Activated B cell treated with CpG ODN at 0.5 μM for 24 hours (primary cell): Measurements from ENCODE around the gene TSHZ1. TPM values are rescaled to one million over a fixed set of nuclear protein-coding genes. Genes with fewer than 3 reads are reported as not detected.

ENCODE experiments used
- ATAC-seq: fragments of 200-7000 bp; cut with Tn5 transposase; one replicate; pipeline ENCODE4 v1.10.0; 2021; ENCODE audit warnings: low read depth, mild to moderate bottlenecking, moderate library complexity
- CTCF ChIA-PET: fragments of 350-600 bp; sonication (Branson Sonifier 250); formaldehyde crosslinking; loops from one replicate; lab custom pipeline; 2021; ENCODE audit warnings: antibody characterized with exemption; lab: Charles Lee
- POLR2A ChIA-PET: fragments of 350-600 bp; sonication (Branson Sonifier 250); formaldehyde crosslinking; loops from one replicate; lab custom pipeline; 2021; ENCODE audit warnings: antibody characterized with exemption; lab: Charles Lee
- DNase-seq: peaks from one replicate; pipeline ENCODE4 v3.0.0; 2022
- H3K27ac Mint-ChIP-seq: one replicate; pipeline ENCODE4 v1.8.0; 2020; ENCODE audit warnings: mixed read lengths
- H3K27me3 Mint-ChIP-seq: one replicate; pipeline ENCODE4 v1.8.0; 2021; ENCODE audit warnings: mixed read lengths
- H3K36me3 Mint-ChIP-seq: one replicate; pipeline ENCODE4 v1.8.0; 2021; ENCODE audit warnings: low read depth, mixed read lengths
- H3K4me1 Mint-ChIP-seq: one replicate; pipeline ENCODE4 v1.8.0; 2021; ENCODE audit warnings: mixed read lengths
- H3K4me3 Mint-ChIP-seq: one replicate; pipeline ENCODE4 v1.8.0; 2020; ENCODE audit warnings: mild to moderate bottlenecking, mixed read lengths
- H3K9me3 Mint-ChIP-seq: one replicate; pipeline ENCODE4 v1.8.0; 2020; ENCODE audit warnings: mixed read lengths
- CTCF ChIP-seq: fragments of 200-600 bp; IDR thresholded peaks from one replicate; pipeline ENCODE4 v1.8.0; 2022; ENCODE audit warnings: antibody characterized with exemption, mild to moderate bottlenecking
- intact Hi-C: fragments of 100-400 bp; cut with micrococcal nuclease; formaldehyde crosslinking; loops from one replicate; pipeline ENCODE4 v1.15.1; 2024
- total RNA-seq: library from RNA; stranded (reverse); gene quantifications from 2 replicates; pipeline ENCODE4 v1.2.3, GENCODE V29; 2022

TSHZ1 gene
- total RNA-seq, 1 donor from 2014 or later: 8.6 TPM

- DNase-seq (peak; percentile 57), ATAC-seq (peak; percentile 15)
- Mint-ChIP-seq H3K36me3 (peaks cover 13% of the 10 kb centered on the region), H3K9me3 (no peaks in the 10 kb centered on the region), H3K27me3 (peaks cover 6% of the 10 kb centered on the region), H3K27ac (no peak overlapping the region), H3K4me3 (peak overlapping the region; percentile 86), H3K4me1 (peaks cover 59% of the 10 kb centered on the region)
- no peak for TF ChIP-seq CTCF
- intact Hi-C loops: loop anchor here (1.0 to 5.0 kb wide), 5 partner anchors 39 to 1284 kb away; no protein-coding TSS in a partner anchor
- POLR2A ChIA-PET: interaction anchor here (0.5 to 1.6 kb wide), 7 partner anchors 13 to 1286 kb away, joined by 3 to 14 read pairs (median 3); partner anchors contain the start of genes CNDP2 and ZNF407
- CTCF ChIA-PET: no interaction called here
Measured at GRCh38 chr18:75208836-75209128, 1.8 kb upstream of the TSHZ1 start.

GRCh38 chr18:75209129-75209950, 1.3 kb upstream of the TSHZ1 start, which contains the start of gene PTGR3:
Gene PTGR3, minus strand, starts transcription at chr18:75209139. Its CDS starts 81 bp downstream, at chr18:75209058.
- H3K4me3 Mint-ChIP-seq: peak within 1 kb of the TSS; percentile 91
- ATAC-seq: peak; percentile 66
- H3K27me3 Mint-ChIP-seq: peaks cover 6% of the 10 kb centered on the region
- intact Hi-C loops: loop anchor here (1.0 to 5.0 kb wide), 3 partner anchors 402 to 1283 kb away; no protein-coding TSS in a partner anchor
- peaks cover 13% of the 10 kb centered on the region for H3K36me3 Mint-ChIP-seq
- CTCF ChIA-PET: no interaction called here
- peak within 1 kb of the TSS; percentile 90 for H3K27ac Mint-ChIP-seq
- peaks cover 59% of the 10 kb centered on the region for H3K4me1 Mint-ChIP-seq
- no peaks in the 10 kb centered on the region for H3K9me3 Mint-ChIP-seq
- DNase-seq: peak; percentile 68
- POLR2A ChIA-PET: interaction anchor here (0.5 to 1.6 kb wide), 7 partner anchors 11 to 1147 kb away, joined by 3 to 14 read pairs (median 3); partner anchors contain the start of genes CNDP2 and ZNF407
- TF ChIP-seq CTCF: no peak

GRCh38 chr18:75209951-75210258, 692 bp upstream of the TSHZ1 start:
- ATAC-seq: no peak
- H3K4me3 Mint-ChIP-seq: peak overlapping the region; percentile 91
- ChIA-PET POLR2A (interaction anchor here (0.8 to 1.6 kb wide), 7 partner anchors 9 to 714 kb away, joined by 3 to 14 read pairs (median 4); partner anchors contain the start of genes CNDP2 and ZNF407), CTCF (no interaction called here)
- intact Hi-C loops: loop anchor here (1.0 to 10.0 kb wide), 8 partner anchors 403 to 1612 kb away; partner anchors contain the start of genes CNDP2, TIMM21 and ZNF236
- H3K4me1 Mint-ChIP-seq: peaks cover 57% of the 10 kb centered on the region
- H3K9me3 Mint-ChIP-seq: no peaks in the 10 kb centered on the region
- peak overlapping the region; percentile 90 for H3K27ac Mint-ChIP-seq
- peaks cover 6% of the 10 kb centered on the region for H3K27me3 Mint-ChIP-seq
- no peak for TF ChIP-seq CTCF
- DNase-seq: no peak
- H3K36me3 Mint-ChIP-seq: peaks cover 13% of the 10 kb centered on the region

GRCh38 chr18:75211002-75211621, 515 bp downstream of the TSHZ1 start:
- Mint-ChIP-seq H3K36me3 (peaks cover 13% of the 10 kb centered on the region), H3K27ac (peak overlapping the region; percentile 89), H3K4me1 (peaks cover 52% of the 10 kb centered on the region), H3K27me3 (no peaks in the 10 kb centered on the region), H3K4me3 (peak overlapping the region; percentile 97), H3K9me3 (no peaks in the 10 kb centered on the region)
- ATAC-seq (no peak), DNase-seq (peak; percentile 40)
- intact Hi-C loops: loop anchor here (5.0 to 10.0 kb wide), 2 partner anchors 556 to 1611 kb away; partner anchors contain the start of gene ZNF236
- CTCF ChIA-PET: no interaction called here
- POLR2A ChIA-PET: interaction anchor here (1.0 to 1.3 kb wide), 2 partner anchors 10 to 38 kb away, joined by 4 read pairs; no protein-coding TSS in a partner anchor
- TF ChIP-seq CTCF: no peak

- POLR2A ChIA-PET: no interaction called here
Measured at GRCh38 chr18:75211626-75211952, 992 bp downstream of the TSHZ1 start.

More at GRCh38 chr18:75211626-75211952, 992 bp downstream of the TSHZ1 start:
- ATAC-seq: no peak
- CTCF ChIA-PET: no interaction called here
- peaks cover 13% of the 10 kb centered on the region for H3K36me3 Mint-ChIP-seq
- TF ChIP-seq CTCF: no peak
- no peak overlapping the region for H3K4me3 Mint-ChIP-seq
- H3K4me1 Mint-ChIP-seq: peaks cover 52% of the 10 kb centered on the region
- H3K27me3 Mint-ChIP-seq: no peaks in the 10 kb centered on the region
- intact Hi-C loops: loop anchor here (5.0 to 10.0 kb wide), 2 partner anchors 557 to 1611 kb away; partner anchors contain the start of gene ZNF236
- no peak overlapping the region for H3K27ac Mint-ChIP-seq
- H3K9me3 Mint-ChIP-seq: no peaks in the 10 kb centered on the region
- DNase-seq: no peak
